B cell (primary cell): ENCODE measurements around the gene ATP7B. TPM values are rescaled to one million over a fixed set of nuclear protein-coding genes. Genes with fewer than 3 reads are reported as not detected.

Experiments
- ATAC-seq: fragments of 200-7000 bp; cut with Tn5 transposase; one replicate; pipeline ENCODE4 v1.10.0; 2021; ENCODE audit warnings: low read depth, mild to moderate bottlenecking, moderate number of reproducible peaks, moderate library complexity
- CTCF ChIA-PET: fragments of 350-600 bp; sonication (Branson Sonifier 250); formaldehyde crosslinking; loops from one replicate; lab custom pipeline; 2021; ENCODE audit warnings: antibody characterized with exemption, inconsistent platforms; lab: Charles Lee
- POLR2A ChIA-PET: fragments of 350-600 bp; sonication (Branson Sonifier 250); formaldehyde crosslinking; loops from one replicate; lab custom pipeline; 2021; ENCODE audit warnings: antibody characterized with exemption; lab: Charles Lee
- DNase-seq: peaks from one replicate; pipeline ENCODE4 v3.0.0; 2013
- H2AFZ ChIP-seq: 2 replicates; pipeline ENCODE4 v1.6.1; 2012; ENCODE audit warnings: mild to moderate bottlenecking, low read depth, low read length; ENCODE audit not compliant: insufficient read depth, poor library complexity, severe bottlenecking
- H3K27ac ChIP-seq, 2 donors: 1 replicate in 1 of 2; 2 replicates in 1 of 2; pipeline ENCODE4 v1.5.1; 2012 to 2013; ENCODE audit warnings: low read length in 2 of 2, mild to moderate bottlenecking in 2 of 2, moderate library complexity in 1 of 2
- H3K27me3 ChIP-seq, 4 experiments: fragments of 200-600 bp in 1 of 4; sonication (generic) in 1 of 4; replicated peaks in 1 of 4; 1 replicate in 2 of 4; 2 replicates in 2 of 4; pipeline versions ENCODE4 v1.6.1 to v1.7.0; 2013 to 2016; ENCODE audit warnings: low read length in 3 of 4, mild to moderate bottlenecking in 2 of 4, mixed read lengths in 1 of 4, moderate library complexity in 1 of 4; ENCODE audit not compliant: insufficient read depth in 4 of 4, control insufficient read depth in 3 of 4; ENCODE audit errors: control extremely low read depth in 1 of 4
- H3K36me3 ChIP-seq, 2 experiments: replicated peaks in 1 of 2; 1 replicate in 1 of 2; 2 replicates in 1 of 2; pipeline versions ENCODE4 v1.6.1 to v1.7.1; 2013; ENCODE audit warnings: low read length in 1 of 2; ENCODE audit not compliant: insufficient read depth in 2 of 2, control insufficient read depth in 1 of 2; ENCODE audit errors: control extremely low read depth in 1 of 2, extremely low read depth in 1 of 2
- H3K4me1 ChIP-seq, 2 donors: fragments of 200-600 bp in 1 of 2; sonication (generic) in 1 of 2; 1 replicate in 1 of 2; 2 replicates in 1 of 2; pipeline versions ENCODE4 v1.5.1 to v1.6.1; 2013 to 2017; ENCODE audit warnings: low read length in 2 of 2; ENCODE audit not compliant: control insufficient read depth in 2 of 2, insufficient read depth in 2 of 2
- H3K4me2 ChIP-seq: replicated peaks from 2 replicates; pipeline ENCODE3; 2012; ENCODE audit warnings: mild to moderate bottlenecking, low read depth, low read length; ENCODE audit not compliant: poor library complexity, severe bottlenecking
- H3K4me3 ChIP-seq, 5 experiments: fragments of 200-600 bp in 1 of 5; sonication (generic) in 1 of 5; 1 replicate in 3 of 5; 2 replicates in 2 of 5; pipeline versions ENCODE4 v1.5.1 to v1.7.0; 2011 to 2016; ENCODE audit warnings: low read length in 4 of 5, mild to moderate bottlenecking in 4 of 5, low read depth in 2 of 5, control low read depth in 1 of 5, moderate library complexity in 1 of 5; ENCODE audit not compliant: insufficient read depth in 1 of 5; ENCODE audit errors: control extremely low read depth in 1 of 5, extremely low read depth in 1 of 5
- H3K79me2 ChIP-seq: fragments of 200-600 bp; sonication (generic); one replicate; pipeline ENCODE4 v1.6.0; 2016; ENCODE audit warnings: low read length; ENCODE audit not compliant: control insufficient read depth, insufficient read depth
- H3K9ac ChIP-seq: fragments of 200-600 bp; sonication (generic); 2 replicates; pipeline ENCODE4 v1.6.1; 2017; ENCODE audit warnings: mild to moderate bottlenecking, low read length, moderate library complexity
- H3K9me3 ChIP-seq, 3 donors: one replicate each; pipeline versions ENCODE4 v1.6.1 to v1.7.1; 2013; ENCODE audit warnings: low read length in 2 of 3; ENCODE audit not compliant: control insufficient read depth in 2 of 3, insufficient read depth in 1 of 3; ENCODE audit errors: control extremely low read depth in 1 of 3
- H4K20me1 ChIP-seq: 2 replicates; pipeline ENCODE4 v1.6.0; 2012; ENCODE audit warnings: mild to moderate bottlenecking, low read length; ENCODE audit not compliant: insufficient read depth, control insufficient read depth, poor library complexity, severe bottlenecking
- H3K27ac Mint-ChIP-seq: one replicate; pipeline ENCODE4 v1.8.0; 2021; ENCODE audit warnings: mixed read lengths
- H3K27me3 Mint-ChIP-seq: one replicate; pipeline ENCODE4 v1.8.0; 2021; ENCODE audit warnings: mixed read lengths
- H3K4me1 Mint-ChIP-seq: one replicate; pipeline ENCODE4 v1.8.0; 2021; ENCODE audit warnings: mixed read lengths
- H3K4me3 Mint-ChIP-seq: one replicate; pipeline ENCODE4 v1.8.0; 2021; ENCODE audit warnings: mixed read lengths
- H3K9me3 Mint-ChIP-seq: one replicate; pipeline ENCODE4 v1.8.0; 2022; ENCODE audit warnings: mixed read lengths; ENCODE audit not compliant: insufficient read depth
- EZH2 ChIP-seq: IDR thresholded peaks from 2 replicates; pipeline ENCODE4 v1.6.1; 2012; ENCODE audit warnings: borderline replicate concordance, low read depth, mild to moderate bottlenecking, moderate library complexity, low read length; ENCODE audit not compliant: insufficient read depth, poor library complexity, severe bottlenecking
- WGBS: methylation state at CpG from one replicate; pipeline ENCODE4 v1.1.5; 2013; ENCODE audit warnings: missing lambda C conversion rate; ENCODE audit not compliant: insufficient coverage; 5-methylcytosine and 5-hydroxymethylcytosine counted together
- intact Hi-C: fragments of 100-400 bp; cut with micrococcal nuclease; formaldehyde crosslinking; loops from one replicate; pipeline ENCODE4 v1.10.0; 2022
- polyA plus RNA-seq: library from polyadenylated mRNA; depleted of rRNA; stranded (reverse); fragments of >200 nt; gene quantifications from 2 replicates; pipeline ENCODE4 v1.2.3, GENCODE V29; 2012
- total RNA-seq, 2 donors: library from RNA; stranded (reverse); fragments of 120-200 nt in 1 of 2; gene quantifications; 1 replicate in 1 of 2; 2 replicates in 1 of 2; pipeline versions ENCODE4 v1.2.3 to v1.2.4, GENCODE V29; 2013 to 2022
- TF ChIP-seq, protein P1 (sequence below): fragments of 200-600 bp; IDR thresholded peaks from one replicate; pipeline ENCODE4 v1.8.0; 2022; ENCODE audit warnings: antibody characterized with exemption, mild to moderate bottlenecking

The ATP7B gene
- total and polyA plus RNA-seq, 2 donors (not counting 1 experiment from before 2014, with no cell fraction given) = 0.10 to 0.91 TPM

DNA sequence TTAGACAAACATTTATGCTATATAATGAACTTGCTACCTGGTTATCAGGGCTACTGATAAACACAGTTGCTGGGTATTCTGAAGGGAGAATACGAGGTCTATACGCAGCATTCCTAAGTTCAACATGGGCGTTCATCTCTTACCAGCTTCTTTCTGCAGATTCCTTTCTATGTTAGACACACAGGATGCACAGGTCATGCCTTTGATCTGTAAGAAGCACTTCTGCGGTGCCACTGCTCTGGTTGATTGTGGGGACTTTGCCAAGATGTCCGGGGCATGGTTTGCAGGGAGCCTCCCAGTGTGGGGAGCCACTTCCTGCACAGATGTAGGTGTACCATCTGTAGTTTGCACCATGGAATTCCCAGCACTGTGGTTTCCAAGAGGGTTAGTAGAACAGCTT, 40.9 kb downstream of the ATP7B start:
- no peak overlapping the region for H3K9ac ChIP-seq
- ATAC-seq = no peak
- no peak overlapping the region for H3K4me2 ChIP-seq
- ChIA-PET POLR2A (no interaction called here), CTCF (no interaction called here)
- no peaks in the 10 kb centered on the region for H3K36me3 ChIP-seq
- H3K27ac Mint-ChIP-seq = no peak overlapping the region
- H3K27me3 Mint-ChIP-seq = peaks cover 10% of the 10 kb centered on the region
- H3K4me1 Mint-ChIP-seq = no peaks in the 10 kb centered on the region
- H3K27me3 ChIP-seq = peaks cover 0 to 3% (median 0%) of the 10 kb centered on the region in 4 experiments
- H3K4me1 ChIP-seq = no peaks in the 10 kb centered on the region
- intact Hi-C loops = no loop called here
- H3K4me3 Mint-ChIP-seq = no peak overlapping the region
- no peaks in the 10 kb centered on the region for H3K9me3 Mint-ChIP-seq
- WGBS = 53% methylated on average over 4 of the region's 5 CpGs
- no peaks in the 10 kb centered on the region for H3K79me2 ChIP-seq
- H3K27ac ChIP-seq = no peak overlapping the region
- TF ChIP-seq, protein P1, sequence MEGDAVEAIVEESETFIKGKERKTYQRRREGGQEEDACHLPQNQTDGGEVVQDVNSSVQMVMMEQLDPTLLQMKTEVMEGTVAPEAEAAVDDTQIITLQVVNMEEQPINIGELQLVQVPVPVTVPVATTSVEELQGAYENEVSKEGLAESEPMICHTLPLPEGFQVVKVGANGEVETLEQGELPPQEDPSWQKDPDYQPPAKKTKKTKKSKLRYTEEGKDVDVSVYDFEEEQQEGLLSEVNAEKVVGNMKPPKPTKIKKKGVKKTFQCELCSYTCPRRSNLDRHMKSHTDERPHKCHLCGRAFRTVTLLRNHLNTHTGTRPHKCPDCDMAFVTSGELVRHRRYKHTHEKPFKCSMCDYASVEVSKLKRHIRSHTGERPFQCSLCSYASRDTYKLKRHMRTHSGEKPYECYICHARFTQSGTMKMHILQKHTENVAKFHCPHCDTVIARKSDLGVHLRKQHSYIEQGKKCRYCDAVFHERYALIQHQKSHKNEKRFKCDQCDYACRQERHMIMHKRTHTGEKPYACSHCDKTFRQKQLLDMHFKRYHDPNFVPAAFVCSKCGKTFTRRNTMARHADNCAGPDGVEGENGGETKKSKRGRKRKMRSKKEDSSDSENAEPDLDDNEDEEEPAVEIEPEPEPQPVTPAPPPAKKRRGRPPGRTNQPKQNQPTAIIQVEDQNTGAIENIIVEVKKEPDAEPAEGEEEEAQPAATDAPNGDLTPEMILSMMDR = no peak
- TF ChIP-seq EZH2 = no peak
- no peak overlapping the region for H2AFZ ChIP-seq
- H4K20me1 ChIP-seq = no peaks in the 10 kb centered on the region
- no peak for DNase-seq
- no peaks in the 10 kb centered on the region for H3K9me3 ChIP-seq
- no peak overlapping the region for H3K4me3 ChIP-seq

DNA sequence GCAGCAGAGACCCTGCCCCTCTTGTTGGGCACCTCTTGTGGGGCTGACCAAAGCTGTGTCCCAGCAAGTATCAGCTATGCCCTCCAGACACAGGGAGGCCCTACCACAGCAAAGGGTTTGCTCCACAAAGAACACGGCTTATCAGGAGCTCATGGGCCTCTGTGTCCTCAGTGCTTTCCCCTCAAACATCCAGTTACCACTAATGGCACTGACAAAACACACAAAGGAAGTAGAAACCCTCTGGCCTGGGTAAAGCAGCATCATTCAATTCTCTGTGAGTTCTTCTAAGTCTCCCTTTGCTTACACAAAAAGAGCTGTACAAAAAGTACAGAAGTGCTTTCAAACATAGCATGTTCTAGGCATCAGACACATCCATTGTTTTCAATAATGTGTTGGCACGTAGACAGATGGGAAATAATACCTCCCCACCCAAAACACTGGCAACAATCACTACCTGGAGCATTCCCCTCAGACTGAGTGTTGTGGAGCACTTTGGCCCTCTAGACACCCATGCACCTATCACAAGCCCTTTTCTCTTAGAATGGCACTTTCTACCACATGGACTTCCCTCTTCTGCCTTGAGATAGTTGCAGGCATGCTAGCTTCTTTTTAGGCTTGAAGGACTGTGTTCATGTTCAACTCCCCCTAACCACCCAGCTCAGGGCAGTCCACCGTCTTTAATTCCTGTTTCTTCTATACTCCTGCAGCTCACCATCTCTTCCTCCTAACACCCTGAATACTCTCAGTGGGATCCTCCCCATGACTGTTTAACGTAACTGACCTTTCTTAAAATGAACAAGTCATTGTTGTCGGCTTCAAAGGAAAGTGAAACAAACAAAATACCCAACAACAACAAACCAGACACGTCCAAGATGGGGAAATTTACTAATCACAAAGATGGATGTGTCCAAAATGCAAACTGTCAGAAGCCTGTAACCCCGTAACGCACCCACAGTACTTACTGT, 43.5 kb downstream of the ATP7B start:
- no peaks in the 10 kb centered on the region for H3K36me3 ChIP-seq
- POLR2A ChIA-PET = no interaction called here
- Mint-ChIP-seq H3K27ac (no peak overlapping the region), H3K27me3 (peaks cover 15% of the 10 kb centered on the region), H3K4me1 (no peaks in the 10 kb centered on the region), H3K4me3 (no peak overlapping the region), H3K9me3 (no peaks in the 10 kb centered on the region)
- no peak overlapping the region for H3K4me3 ChIP-seq
- H3K27ac ChIP-seq = no peak overlapping the region
- no peaks in the 10 kb centered on the region for H3K79me2 ChIP-seq
- no peaks in the 10 kb centered on the region for H3K4me1 ChIP-seq
- peaks cover 0 to 3% (median 0%) of the 10 kb centered on the region in 4 experiments for H3K27me3 ChIP-seq
- no peaks in the 10 kb centered on the region for H3K9me3 ChIP-seq
- intact Hi-C loops = no loop called here
- H3K4me2 ChIP-seq = no peak overlapping the region
- DNase-seq (no peak), ATAC-seq (no peak)
- TF ChIP-seq, protein P1 = no peak
- no peak for TF ChIP-seq EZH2
- CTCF ChIA-PET = no interaction called here
- no peaks in the 10 kb centered on the region for H4K20me1 ChIP-seq
- no peak overlapping the region for H3K9ac ChIP-seq
- H2AFZ ChIP-seq = no peak overlapping the region
- 96% methylated on average over 5 of the region's 8 CpGs for WGBS
